NCI-H128 (cell line): ENCODE data around the gene FNIP1.
"Not testable (repeated sequence)": the region's sequence is repeated elsewhere in the genome, so short reads cannot be mapped to it uniquely, and the experiment has no call there.

Experiments
- DNase-seq: peaks from one replicate; lab custom pipeline; 2025; ENCODE audit not compliant: unreplicated experiment; lab: John Stamatoyannopoulos, UW

The FNIP1 gene

DNA sequence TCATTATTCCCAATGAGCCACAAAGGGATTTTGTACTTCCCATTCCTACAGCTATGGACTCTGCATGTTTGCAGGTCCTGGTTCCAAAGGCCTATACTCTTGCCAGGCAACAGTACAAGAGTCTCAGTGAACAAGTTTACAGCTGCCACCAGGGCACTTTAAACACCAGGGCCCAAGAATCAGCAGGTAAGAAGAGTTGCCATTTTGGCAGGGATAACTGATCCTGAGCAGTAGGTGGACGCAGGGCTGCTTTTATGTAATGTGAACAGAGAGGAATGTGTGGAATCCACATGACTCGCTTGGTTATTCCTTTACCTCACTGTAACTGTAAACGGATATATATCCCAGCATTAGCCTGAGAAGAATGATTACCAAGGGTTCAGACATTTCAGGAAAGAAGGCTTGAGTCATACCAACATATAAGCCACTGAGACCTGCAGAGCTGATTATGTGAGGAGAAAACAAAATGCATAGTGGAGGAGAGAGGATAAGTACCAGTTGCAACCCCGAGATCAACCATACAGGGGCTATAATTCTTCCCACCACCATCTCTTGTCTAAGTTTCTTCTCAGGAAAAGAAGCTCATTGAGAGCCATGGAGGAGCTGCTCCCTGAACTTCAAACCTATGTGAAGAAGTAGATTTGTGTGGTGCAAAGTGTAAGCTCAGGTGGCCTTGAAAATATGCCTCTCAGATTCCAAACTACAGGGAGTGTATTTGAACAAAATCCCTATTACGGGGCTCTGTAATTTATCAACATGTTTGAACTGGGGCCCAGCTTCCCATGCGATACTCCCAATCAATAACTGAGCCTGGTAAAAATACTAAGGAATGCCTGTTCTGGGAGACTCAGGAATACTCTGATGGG lies 186.4 kb downstream of the FNIP1 start:
- no peak for DNase-seq

DNA sequence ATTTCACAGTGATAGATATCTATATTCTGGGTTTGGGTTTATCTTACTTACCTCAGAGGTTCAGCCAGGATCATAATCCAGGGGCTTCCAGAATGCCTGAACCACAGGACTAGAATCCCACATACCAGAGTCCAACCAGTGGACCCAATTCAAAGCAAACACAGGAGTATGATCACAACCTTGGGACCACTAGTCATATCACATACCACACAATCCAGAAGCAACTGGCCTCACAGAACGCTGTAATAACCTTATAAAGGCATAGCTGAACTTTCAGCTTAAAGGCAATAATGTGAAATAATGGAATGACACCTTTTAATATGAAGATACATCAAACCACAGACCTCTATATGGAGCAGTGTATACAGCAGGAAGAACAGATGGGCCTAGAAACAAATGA lies 187.0 kb downstream of the FNIP1 start:
- no peak for DNase-seq

DNA sequence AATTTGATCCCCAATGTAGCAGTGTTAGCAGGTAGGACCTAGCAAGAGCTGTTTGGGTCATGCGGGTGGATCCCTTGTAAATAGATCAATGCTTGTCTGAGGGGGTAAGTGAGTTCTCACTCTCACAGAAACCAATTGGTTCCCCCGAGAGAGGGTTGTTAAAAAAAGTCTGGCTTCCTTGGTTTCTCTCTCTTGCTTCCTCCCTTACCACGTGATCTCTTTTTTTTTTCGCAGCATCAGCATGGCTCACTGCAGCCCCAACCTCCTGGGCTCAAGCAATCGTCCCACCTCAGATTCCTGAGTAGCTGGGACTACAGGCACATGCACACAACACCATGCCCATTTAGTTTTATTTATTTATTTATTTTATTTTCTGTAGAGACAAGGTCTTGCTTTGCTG lies 188.2 kb downstream of the FNIP1 start:
- DNase-seq: no peak

DNA sequence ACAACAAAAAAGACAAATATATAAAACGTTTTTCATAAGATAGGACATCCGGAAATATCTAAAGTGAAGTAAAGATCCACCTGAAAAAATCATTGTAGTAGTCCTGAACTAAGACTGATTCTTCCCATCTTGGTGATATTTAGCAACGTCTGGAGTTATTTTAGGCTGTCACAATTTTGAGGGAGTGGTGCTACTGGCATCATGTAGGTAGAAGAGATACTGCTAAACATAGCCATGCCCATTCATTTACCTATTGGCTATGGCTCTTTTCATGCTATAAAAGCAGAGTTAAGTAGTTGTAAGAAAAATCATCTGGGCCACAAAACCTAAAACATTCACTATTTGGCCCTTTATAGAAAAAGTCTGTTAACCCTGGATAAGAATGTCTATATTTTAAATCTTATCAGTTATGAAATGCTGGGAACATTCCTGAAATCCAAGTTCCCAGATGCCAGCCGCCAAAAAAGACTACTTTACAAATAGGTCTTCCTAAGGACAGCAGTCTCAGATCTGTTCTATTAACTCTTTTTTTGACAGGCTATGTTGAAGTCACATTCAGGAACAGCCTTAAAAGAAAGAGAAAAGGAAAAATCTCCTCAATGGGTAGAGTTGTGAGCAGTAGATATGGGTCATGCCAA lies 188.8 kb downstream of the FNIP1 start:
- no peak for DNase-seq

DNA sequence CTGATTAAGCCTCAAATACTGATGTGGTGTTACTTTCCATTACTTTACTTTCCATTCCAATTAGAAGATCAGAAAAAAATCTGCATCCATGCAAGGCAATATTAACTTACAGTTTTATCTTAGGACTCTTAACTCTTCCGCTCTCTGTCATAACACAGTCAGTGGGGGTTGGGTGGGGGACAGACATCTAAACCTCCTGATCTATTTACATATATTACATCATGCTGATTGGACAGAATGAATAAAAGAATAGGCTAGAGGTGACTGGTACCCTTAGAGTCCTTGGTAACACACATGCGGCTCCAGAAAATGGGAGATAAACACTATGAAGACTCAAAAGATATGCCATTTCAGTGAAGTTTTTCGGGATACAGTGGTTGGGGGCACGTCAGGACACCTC lies 189.4 kb downstream of the FNIP1 start:
- no peak for DNase-seq

DNA sequence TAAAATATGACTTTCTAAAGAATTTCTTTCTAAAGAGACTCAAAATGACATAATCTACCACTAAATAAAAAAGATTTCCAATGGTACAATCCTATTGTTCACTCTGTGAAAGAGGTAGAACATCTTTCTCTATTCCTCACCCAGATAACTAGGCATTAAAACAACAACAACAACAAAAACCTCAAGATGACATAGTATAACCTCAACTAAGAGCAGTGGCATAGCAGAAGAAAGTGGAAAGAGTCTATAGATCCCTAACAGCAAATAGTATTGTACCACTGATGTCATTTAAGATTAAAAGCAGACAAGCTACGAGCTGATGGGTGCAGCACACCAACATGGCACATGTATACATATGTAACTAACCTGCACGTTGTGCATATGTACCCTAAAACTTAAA lies 191.7 kb downstream of the FNIP1 start:
- DNase-seq: no peak

DNA sequence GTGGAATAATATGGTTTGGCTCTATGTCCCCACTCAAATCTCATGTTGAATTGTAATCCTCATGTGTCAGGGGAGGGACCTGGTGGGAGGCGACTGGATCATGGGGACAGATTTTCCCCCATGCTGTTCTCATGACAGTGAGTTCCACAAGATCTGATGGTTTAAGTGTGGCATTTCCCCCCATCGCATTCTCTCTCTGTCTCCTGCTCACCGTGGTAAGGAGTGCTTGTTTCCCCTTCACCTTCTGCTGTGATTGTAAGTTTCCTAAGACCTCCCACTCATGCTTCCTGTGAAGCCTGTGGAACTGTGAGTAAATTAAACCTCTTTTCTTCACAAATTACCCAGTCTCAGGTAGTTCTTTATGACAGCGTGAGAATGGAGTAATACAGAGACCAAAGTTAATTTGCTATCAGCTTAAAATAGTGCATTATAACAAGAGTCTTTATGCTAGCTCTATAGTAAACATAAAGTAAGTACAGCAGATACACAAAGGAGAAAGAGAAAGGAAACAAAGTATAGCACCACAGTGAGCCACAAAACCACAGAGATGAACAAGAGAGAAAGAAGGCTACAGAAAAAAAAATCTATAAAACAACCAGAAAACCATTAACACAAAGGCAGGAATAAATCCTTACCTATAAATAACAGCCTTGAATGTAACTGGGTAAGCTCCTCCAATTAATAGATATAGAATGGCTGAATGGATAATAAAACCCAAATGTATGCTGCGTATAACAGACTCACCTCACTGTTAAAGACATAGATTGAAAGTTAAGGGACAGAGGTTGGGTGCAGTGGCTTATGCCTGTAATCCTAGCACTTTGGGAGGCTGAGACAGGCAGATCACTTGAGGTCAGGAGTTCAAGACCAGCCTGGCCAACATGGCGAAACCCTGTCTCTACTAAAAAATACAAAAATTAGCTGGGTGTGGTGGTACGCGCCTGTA lies 201.5 kb downstream of the FNIP1 start:
- DNase-seq: no peak

DNA sequence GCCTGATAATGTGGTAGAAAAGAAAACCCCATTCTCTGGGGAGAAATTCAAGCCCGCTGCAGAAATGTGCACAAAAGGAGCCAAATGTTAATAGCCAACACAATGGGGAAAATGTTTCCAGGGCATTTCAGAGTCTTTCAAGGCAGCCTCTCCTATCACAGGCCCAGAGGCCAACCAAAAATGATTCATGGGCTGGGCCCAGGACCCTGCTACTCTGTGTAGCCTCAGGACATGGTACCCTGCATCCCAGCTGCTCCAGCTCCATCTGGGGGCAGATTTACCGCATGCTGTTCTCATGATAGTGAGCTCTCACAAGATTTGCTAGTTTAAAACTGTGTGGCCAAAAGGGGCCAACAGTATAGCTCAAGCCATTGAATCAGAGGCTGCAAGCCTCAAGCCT lies 202.9 kb downstream of the FNIP1 start:
- no peak for DNase-seq

DNA sequence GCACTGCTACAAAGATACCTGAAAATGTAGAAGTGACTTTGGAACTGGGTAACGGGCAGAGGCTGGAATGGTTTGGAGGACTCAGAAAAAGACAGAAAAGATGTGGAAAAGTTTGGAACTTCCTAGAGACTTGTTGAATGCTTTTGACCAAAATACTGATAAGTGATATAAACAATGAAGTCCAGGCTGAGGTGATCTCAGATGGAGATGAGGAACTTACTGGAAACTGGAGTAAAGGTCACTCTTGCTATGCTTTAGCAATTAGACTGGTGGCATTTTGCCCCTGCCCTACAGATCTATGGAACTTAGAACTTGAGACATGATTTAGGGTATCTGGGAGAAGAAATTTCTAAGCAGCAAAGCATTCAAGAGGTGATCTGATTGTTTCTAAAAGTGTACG lies 203.4 kb downstream of the FNIP1 start:
- not testable (repeated sequence) for DNase-seq
